SK-N-MC (cell line): ENCODE results near the gene NKD1.

ENCODE experiments used
- DNase-seq: peaks from one replicate; pipeline ENCODE4 v3.0.0-alpha.2; 2011; ENCODE audit warnings: low read depth, low spot score
- H3K27ac ChIP-seq: fragments of 200-600 bp; sonication (generic); 2 replicates; pipeline ENCODE4 v1.5.1; 2016; ENCODE audit warnings: mixed run types
- H3K36me3 ChIP-seq: fragments of 200-600 bp; sonication (generic); 2 replicates; pipeline ENCODE4 v1.6.1; 2017; ENCODE audit warnings: antibody characterized with exemption, low read length, mixed read lengths; ENCODE audit not compliant: insufficient read depth
- H3K4me3 ChIP-seq: fragments of 200-600 bp; sonication (generic); 2 replicates; pipeline ENCODE4 v1.5.1; 2016
- H3K9ac ChIP-seq: fragments of 200-600 bp; sonication (generic); 2 replicates; pipeline ENCODE4 v1.8.0; 2017; ENCODE audit warnings: mixed run types, mixed read lengths; ENCODE audit not compliant: insufficient read length
- H3K9me3 ChIP-seq: fragments of 200-600 bp; sonication (generic); 2 replicates; pipeline ENCODE4 v1.6.1; 2017; ENCODE audit warnings: low read depth, mild to moderate bottlenecking, antibody characterized with exemption, low read length, moderate library complexity, mixed read lengths
- EZH2 ChIP-seq: fragments of 200-600 bp; sonication (generic); IDR thresholded peaks from one replicate; pipeline ENCODE4 v1.6.1; 2017; ENCODE audit warnings: antibody characterized with exemption
- FOXP2 ChIP-seq: optimal IDR thresholded peaks from 2 replicates; pipeline ENCODE3; 2011; ENCODE audit warnings: mild to moderate bottlenecking, moderate library complexity; ENCODE audit not compliant: insufficient read depth; ENCODE audit errors: extremely low read length, control extremely low read depth
- POLR2AphosphoS5 ChIP-seq: IDR thresholded peaks from 2 replicates; pipeline ENCODE4 v1.6.1; 2012; ENCODE audit warnings: mild to moderate bottlenecking, low read depth, low read length, borderline replicate concordance

Gene NKD1

GRCh38 chr16:50630394-50631020 lies 82.3 kb downstream of the NKD1 start:
- Histone ChIP-seq H3K4me3 (no peak overlapping the region), H3K9me3 (no peaks in the 10 kb centered on the region), H3K9ac (no peak overlapping the region), H3K27ac (no peak overlapping the region), H3K36me3 (no peaks in the 10 kb centered on the region)
- no peak for DNase-seq
- TF ChIP-seq FOXP2 (no peak), POLR2AphosphoS5 (no peak), EZH2 (no peak)

- Histone ChIP-seq H3K9ac (no peak overlapping the region), H3K9me3 (no peaks in the 10 kb centered on the region), H3K27ac (no peak overlapping the region), H3K4me3 (no peak overlapping the region), H3K36me3 (no peaks in the 10 kb centered on the region)
- no peak for DNase-seq
- no peak for TF ChIP-seq EZH2
- TF ChIP-seq POLR2AphosphoS5: no peak
- TF ChIP-seq FOXP2: no peak
Measured at GRCh38 chr16:50631249-50631984, 83.2 kb downstream of the NKD1 start.

GRCh38 chr16:50631985-50632576 lies 83.9 kb downstream of the NKD1 start:
- no peak for DNase-seq
- Histone ChIP-seq H3K27ac (no peak overlapping the region), H3K36me3 (no peaks in the 10 kb centered on the region), H3K9me3 (no peaks in the 10 kb centered on the region), H3K9ac (no peak overlapping the region), H3K4me3 (no peak overlapping the region)
- TF ChIP-seq EZH2 (no peak), FOXP2 (no peak), POLR2AphosphoS5 (no peak)

GRCh38 chr16:50632927-50633800 lies 85.0 kb downstream of the NKD1 start:
- H3K4me3 ChIP-seq: no peak overlapping the region
- DNase-seq: no peak
- H3K9me3 ChIP-seq: no peaks in the 10 kb centered on the region
- H3K27ac ChIP-seq: no peak overlapping the region
- H3K9ac ChIP-seq: no peak overlapping the region
- no peak for TF ChIP-seq FOXP2
- no peak for TF ChIP-seq POLR2AphosphoS5
- no peak for TF ChIP-seq EZH2
- no peaks in the 10 kb centered on the region for H3K36me3 ChIP-seq

GRCh38 chr16:50634090-50634489 lies 85.9 kb downstream of the NKD1 start:
- no peak for DNase-seq
- Histone ChIP-seq H3K4me3 (no peak overlapping the region), H3K36me3 (no peaks in the 10 kb centered on the region), H3K9ac (no peak overlapping the region), H3K27ac (no peak overlapping the region), H3K9me3 (no peaks in the 10 kb centered on the region)
- TF ChIP-seq POLR2AphosphoS5 (no peak), EZH2 (no peak), FOXP2 (no peak)

GRCh38 chr16:50634947-50635346 lies 86.8 kb downstream of the NKD1 start:
- no peak for DNase-seq
- TF ChIP-seq EZH2: no peak
- no peak for TF ChIP-seq FOXP2
- no peak for TF ChIP-seq POLR2AphosphoS5
- Histone ChIP-seq H3K4me3 (no peak overlapping the region), H3K9me3 (no peaks in the 10 kb centered on the region), H3K9ac (no peak overlapping the region), H3K27ac (no peak overlapping the region), H3K36me3 (no peaks in the 10 kb centered on the region)

- Histone ChIP-seq H3K36me3 (no peaks in the 10 kb centered on the region), H3K4me3 (no peak overlapping the region), H3K9ac (no peak overlapping the region), H3K9me3 (no peaks in the 10 kb centered on the region), H3K27ac (no peak overlapping the region)
- TF ChIP-seq POLR2AphosphoS5: no peak
- no peak for TF ChIP-seq EZH2
- TF ChIP-seq FOXP2: no peak
- DNase-seq: no peak
Measured at GRCh38 chr16:50635505-50636392, 87.6 kb downstream of the NKD1 start.

- no peak for TF ChIP-seq POLR2AphosphoS5
- no peak for TF ChIP-seq EZH2
- TF ChIP-seq FOXP2: no peak
- H3K27ac ChIP-seq: no peak overlapping the region
- H3K9ac ChIP-seq: no peak overlapping the region
- no peak overlapping the region for H3K4me3 ChIP-seq
- no peaks in the 10 kb centered on the region for H3K9me3 ChIP-seq
- H3K36me3 ChIP-seq: no peaks in the 10 kb centered on the region
- no peak for DNase-seq
Measured at GRCh38 chr16:50636753-50637374, 88.7 kb downstream of the NKD1 start.
